Cardiac muscle cell (in vitro differentiated cells and primary cell): ENCODE measurements around the gene SLC24A3. TPM values are rescaled to one million over a fixed set of nuclear protein-coding genes. Genes with fewer than 3 reads are reported as not detected.

Experiments used
- DNase-seq, 2 donors: peaks; one replicate each; pipeline versions ENCODE4 v3.0.0 to v3.0.0-alpha.2; 2010 to 2017; ENCODE audit warnings: low read depth in 1 of 2, low spot score in 1 of 2
- H3K27ac ChIP-seq: fragments of 200-600 bp; sonication (generic); 2 replicates; pipeline ENCODE4 v1.5.1; 2016
- H3K27me3 ChIP-seq: fragments of 200-600 bp; sonication (generic); 2 replicates; pipeline ENCODE4 v1.6.0; 2016; ENCODE audit warnings: control low read depth
- H3K36me3 ChIP-seq: fragments of 200-600 bp; sonication (generic); 2 replicates; pipeline ENCODE4 v1.5.1; 2016; ENCODE audit warnings: control low read depth
- H3K4me1 ChIP-seq: fragments of 200-600 bp; sonication (generic); 2 replicates; pipeline ENCODE4 v1.8.1; 2017; ENCODE audit warnings: low read depth, mild to moderate bottlenecking, mixed run types
- H3K4me3 ChIP-seq: fragments of 200-600 bp; sonication (generic); 2 replicates; pipeline ENCODE4 v1.5.1; 2016; ENCODE audit warnings: mild to moderate bottlenecking
- H3K9me3 ChIP-seq: fragments of 200-600 bp; sonication (generic); 2 replicates; pipeline ENCODE4 v1.5.1; 2017; ENCODE audit warnings: low read depth, mild to moderate bottlenecking, control low read depth
- CTCF ChIP-seq: IDR thresholded peaks from 2 replicates; pipeline ENCODE4 v1.5.1; 2012; ENCODE audit warnings: low read depth, mild to moderate bottlenecking, low read length
- polyA plus RNA-seq: library from polyadenylated mRNA; unstranded; fragments of >200 nt; fragmentation: Nextera tagmentation; extraction: Ambion mirVana; gene quantifications from 2 replicates; pipeline ENCODE4 v1.2.1, GENCODE V29; 2016
- total RNA-seq: library from RNA; depleted of rRNA; stranded (reverse); fragments of >200 nt; gene quantifications from 2 replicates; pipeline ENCODE4 v1.2.3, GENCODE V29; 2016

Gene SLC24A3
- total and polyA plus RNA-seq, 2 experiments from 2014 or later = 1.6 to 1.7 TPM

DNA sequence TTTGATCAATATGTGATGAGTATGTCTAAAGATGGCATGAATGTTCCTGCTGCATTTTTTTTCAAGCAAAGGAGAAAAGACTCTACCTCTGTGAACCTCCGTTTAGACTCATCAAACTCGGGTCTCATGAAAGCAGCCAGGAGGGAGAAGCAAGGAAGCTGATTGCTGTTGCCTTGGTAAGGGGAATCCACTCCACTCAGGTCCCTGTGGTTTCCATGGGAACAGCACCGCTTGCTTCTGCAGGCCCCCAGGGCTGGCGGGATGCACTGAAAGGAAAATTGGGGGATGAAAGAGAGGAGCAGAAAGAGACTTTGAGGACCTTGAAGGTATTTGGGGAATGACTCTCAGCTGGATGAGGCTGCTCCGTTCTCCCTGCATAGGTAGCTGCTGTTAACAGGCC is 296.0 kb downstream of the SLC24A3 start:
- DNase-seq = no peak
- H3K4me3 ChIP-seq = no peak overlapping the region
- H3K27me3 ChIP-seq = no peaks in the 10 kb centered on the region
- no peak for TF ChIP-seq CTCF
- no peak overlapping the region for H3K27ac ChIP-seq
- H3K9me3 ChIP-seq = no peaks in the 10 kb centered on the region
- no peaks in the 10 kb centered on the region for H3K36me3 ChIP-seq
- no peaks in the 10 kb centered on the region for H3K4me1 ChIP-seq

DNA sequence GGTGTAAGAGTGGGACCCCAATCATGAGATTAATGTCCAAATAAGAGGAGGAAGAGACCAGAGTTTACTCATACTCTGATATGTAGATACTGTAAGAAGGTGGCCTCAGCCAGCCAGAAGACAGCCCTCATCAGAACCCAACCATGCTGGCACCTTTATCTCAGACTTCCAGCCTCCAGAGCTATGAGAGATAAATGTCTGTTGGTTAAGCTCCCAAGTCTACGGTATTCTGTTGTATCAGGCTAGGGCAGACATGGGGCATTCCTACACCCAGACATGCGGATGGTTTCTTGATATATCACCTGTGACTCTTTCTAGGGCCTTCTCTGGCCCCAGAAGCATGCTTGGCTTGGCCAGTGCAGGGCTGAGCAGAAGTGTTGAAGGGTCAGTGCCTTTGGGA is 298.2 kb downstream of the SLC24A3 start:
- DNase-seq = no peak
- Histone ChIP-seq H3K4me1 (no peaks in the 10 kb centered on the region), H3K9me3 (no peaks in the 10 kb centered on the region), H3K27me3 (no peaks in the 10 kb centered on the region), H3K27ac (no peak overlapping the region), H3K36me3 (no peaks in the 10 kb centered on the region), H3K4me3 (no peak overlapping the region)
- TF ChIP-seq CTCF = no peak

- Histone ChIP-seq H3K9me3 (no peaks in the 10 kb centered on the region), H3K4me1 (peaks cover 8% of the 10 kb centered on the region), H3K36me3 (no peaks in the 10 kb centered on the region), H3K27me3 (no peaks in the 10 kb centered on the region), H3K27ac (no peak overlapping the region), H3K4me3 (no peak overlapping the region)
- no peak for DNase-seq
- TF ChIP-seq CTCF = no peak
These were observed 299.5 kb downstream of the SLC24A3 start for GRCh38 chr20:19511931-19512330.

DNA sequence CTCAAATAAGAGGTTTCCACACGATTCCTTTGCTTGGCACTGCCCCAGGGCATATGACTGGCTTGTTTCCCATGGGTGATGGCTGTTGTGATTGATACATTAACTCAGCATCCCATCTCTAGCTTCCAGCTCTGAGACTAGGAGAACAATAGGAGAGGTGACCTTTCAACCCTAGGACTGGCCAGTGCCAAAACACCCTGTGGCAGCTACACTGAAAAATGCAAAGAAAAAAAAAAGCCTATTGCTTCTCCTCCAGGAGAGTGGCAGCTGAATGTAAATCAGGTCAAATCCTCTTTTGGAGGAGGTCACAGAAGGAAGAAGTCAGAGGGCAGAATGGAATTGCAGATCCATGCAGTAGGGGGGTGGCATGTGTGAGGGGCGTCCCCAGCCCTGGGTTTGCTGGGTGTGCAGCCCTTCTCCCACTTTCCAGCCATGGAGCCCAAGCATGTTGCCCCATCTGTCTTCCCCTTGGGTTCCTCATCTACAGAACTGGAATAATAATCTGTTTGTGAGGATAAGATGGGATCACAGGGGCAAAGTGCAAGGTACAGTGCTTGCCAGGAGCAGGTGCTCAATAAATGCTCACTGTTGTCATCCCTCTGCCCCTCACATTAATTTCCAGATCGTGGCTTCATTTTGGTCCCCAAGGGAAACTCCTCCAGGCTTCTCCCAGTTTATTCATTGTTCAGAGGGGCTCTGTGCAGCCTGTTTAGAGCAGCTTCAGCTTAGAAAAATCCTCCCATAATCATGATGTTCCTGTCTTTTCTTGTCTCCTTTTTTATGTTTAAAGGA is 300.6 kb downstream of the SLC24A3 start:
- Histone ChIP-seq H3K4me1 (peaks cover 9% of the 10 kb centered on the region), H3K27ac (no peak overlapping the region), H3K4me3 (no peak overlapping the region), H3K9me3 (no peaks in the 10 kb centered on the region), H3K36me3 (no peaks in the 10 kb centered on the region), H3K27me3 (no peaks in the 10 kb centered on the region)
- TF ChIP-seq CTCF = no peak
- DNase-seq = no peak

DNA sequence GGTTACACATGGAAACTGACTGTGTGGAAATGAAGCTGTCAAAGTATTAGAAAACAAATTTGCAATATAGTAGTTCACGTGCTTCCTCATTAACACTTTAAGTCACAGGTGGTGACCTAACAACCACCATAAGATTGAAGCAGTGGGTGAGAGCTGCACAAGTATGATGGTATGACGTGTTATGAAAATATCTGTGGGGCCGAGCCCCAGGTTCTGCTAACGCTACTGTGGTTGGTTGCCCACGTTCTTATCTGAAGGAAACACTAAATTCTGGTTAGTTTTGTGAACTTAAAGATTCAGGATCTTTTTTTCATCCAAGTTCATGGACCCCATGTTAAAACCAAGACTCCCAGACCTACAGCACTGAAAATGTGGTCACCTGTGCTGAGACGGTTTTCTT is 302.6 kb downstream of the SLC24A3 start:
- no peak for DNase-seq
- no peak overlapping the region for H3K27ac ChIP-seq

More for the DNA sequence above, 302.6 kb downstream of the SLC24A3 start:
- TF ChIP-seq CTCF = no peak
- no peak overlapping the region for H3K4me3 ChIP-seq
- no peaks in the 10 kb centered on the region for H3K27me3 ChIP-seq
- H3K9me3 ChIP-seq = no peaks in the 10 kb centered on the region
- H3K4me1 ChIP-seq = peaks cover 9% of the 10 kb centered on the region
- no peaks in the 10 kb centered on the region for H3K36me3 ChIP-seq
